DMS153 (cell line): Measurements from ENCODE around the gene MLPH.

ENCODE experiments used
- DNase-seq: peaks from one replicate; lab custom pipeline; 2025; lab: John Stamatoyannopoulos, UW

Gene MLPH

GRCh38 chr2:237603049-237603717 lies 116.1 kb downstream of the MLPH start:
- no peak for DNase-seq

GRCh38 chr2:237603718-237604362 lies 116.8 kb downstream of the MLPH start:
- DNase-seq, result peak; percentile 13

GRCh38 chr2:237604391-237604790 lies 117.3 kb downstream of the MLPH start:
- DNase-seq, result no peak
